Measurements from ENCODE around the gene SRRM4. TPM values are rescaled to one million over a fixed set of nuclear protein-coding genes. Genes with fewer than 3 reads are reported as not detected.
"Not testable (repeated sequence)": the region's sequence is repeated elsewhere in the genome, so short reads cannot be mapped to it uniquely, and the experiment has no call there.

SRRM4 gene
- total RNA-seq, 2 experiments from 2014 or later = not detected

DNA sequence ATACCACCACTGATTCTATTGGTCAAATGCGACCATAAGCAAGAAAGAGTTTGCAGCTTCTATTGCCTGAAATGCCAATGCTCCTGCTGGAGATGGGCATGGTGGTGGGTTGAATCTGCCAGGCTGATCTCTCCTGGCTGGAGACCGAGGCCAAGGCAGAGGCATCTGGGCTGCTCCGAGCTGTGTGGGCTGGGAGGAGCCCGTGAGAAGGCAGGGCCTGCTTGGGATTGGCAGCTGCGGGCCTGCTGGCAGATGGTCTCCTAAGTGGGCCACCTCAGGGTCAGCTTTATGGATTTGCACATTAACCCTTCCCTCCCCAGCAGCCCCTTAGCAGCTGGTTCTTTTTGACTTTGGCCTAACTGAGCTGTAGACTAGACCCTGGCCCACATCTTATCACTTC is 25.4 kb downstream of the SRRM4 start:
- CTCF ChIA-PET = no interaction called here
- DNase-seq (no peak), ATAC-seq (no peak)
- TF ChIP-seq, protein P1, sequence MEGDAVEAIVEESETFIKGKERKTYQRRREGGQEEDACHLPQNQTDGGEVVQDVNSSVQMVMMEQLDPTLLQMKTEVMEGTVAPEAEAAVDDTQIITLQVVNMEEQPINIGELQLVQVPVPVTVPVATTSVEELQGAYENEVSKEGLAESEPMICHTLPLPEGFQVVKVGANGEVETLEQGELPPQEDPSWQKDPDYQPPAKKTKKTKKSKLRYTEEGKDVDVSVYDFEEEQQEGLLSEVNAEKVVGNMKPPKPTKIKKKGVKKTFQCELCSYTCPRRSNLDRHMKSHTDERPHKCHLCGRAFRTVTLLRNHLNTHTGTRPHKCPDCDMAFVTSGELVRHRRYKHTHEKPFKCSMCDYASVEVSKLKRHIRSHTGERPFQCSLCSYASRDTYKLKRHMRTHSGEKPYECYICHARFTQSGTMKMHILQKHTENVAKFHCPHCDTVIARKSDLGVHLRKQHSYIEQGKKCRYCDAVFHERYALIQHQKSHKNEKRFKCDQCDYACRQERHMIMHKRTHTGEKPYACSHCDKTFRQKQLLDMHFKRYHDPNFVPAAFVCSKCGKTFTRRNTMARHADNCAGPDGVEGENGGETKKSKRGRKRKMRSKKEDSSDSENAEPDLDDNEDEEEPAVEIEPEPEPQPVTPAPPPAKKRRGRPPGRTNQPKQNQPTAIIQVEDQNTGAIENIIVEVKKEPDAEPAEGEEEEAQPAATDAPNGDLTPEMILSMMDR (IDR thresholded peaks at IDR 0.05) = no peak
- peaks cover 5% of the 10 kb centered on the region for H3K9me3 Mint-ChIP-seq
- no peaks in the 10 kb centered on the region for H3K4me1 Mint-ChIP-seq (ENCODE audit: low read depth)
- peaks cover 15% of the 10 kb centered on the region for H3K27me3 Mint-ChIP-seq
- intact Hi-C loops (cut with micrococcal nuclease) = no loop called here
- H3K4me3 Mint-ChIP-seq = no peak overlapping the region
- POLR2A ChIA-PET = no interaction called here
- no peak overlapping the region for H3K27ac Mint-ChIP-seq
- H3K36me3 Mint-ChIP-seq (ENCODE audit: low read depth) = no peaks in the 10 kb centered on the region

DNA sequence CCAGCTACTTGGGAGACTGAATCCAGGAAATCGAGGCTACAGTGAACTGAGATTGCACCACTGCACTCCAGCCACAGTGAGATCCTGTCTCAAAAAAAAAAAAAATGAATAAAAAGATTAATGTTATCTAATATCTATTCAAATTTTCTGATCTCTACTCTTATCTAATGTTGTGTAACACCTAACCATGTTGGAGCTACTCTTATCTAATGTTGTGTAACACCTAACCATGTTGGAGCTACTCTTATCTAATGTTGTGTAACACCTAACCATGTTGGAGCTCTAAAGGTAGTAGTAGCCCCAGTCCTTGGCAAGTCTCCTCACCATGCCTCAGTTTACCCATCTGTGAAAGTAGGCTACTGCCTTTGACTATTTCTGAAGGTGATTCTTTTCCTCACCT is 26.9 kb downstream of the SRRM4 start:
- H3K9me3 Mint-ChIP-seq; H3K27ac Mint-ChIP-seq; POLR2A ChIA-PET; DNase-seq; H3K4me1 Mint-ChIP-seq (ENCODE audit: low read depth); H3K36me3 Mint-ChIP-seq (ENCODE audit: low read depth); H3K4me3 Mint-ChIP-seq; intact Hi-C loops (cut with micrococcal nuclease); ATAC-seq: not testable (repeated sequence)
- peaks cover 18% of the 10 kb centered on the region for H3K27me3 Mint-ChIP-seq
- CTCF ChIA-PET = interaction anchor here (1.2 kb wide), 1 partner anchor 436 kb away, joined by 4 read pairs; no protein-coding TSS in a partner anchor

DNA sequence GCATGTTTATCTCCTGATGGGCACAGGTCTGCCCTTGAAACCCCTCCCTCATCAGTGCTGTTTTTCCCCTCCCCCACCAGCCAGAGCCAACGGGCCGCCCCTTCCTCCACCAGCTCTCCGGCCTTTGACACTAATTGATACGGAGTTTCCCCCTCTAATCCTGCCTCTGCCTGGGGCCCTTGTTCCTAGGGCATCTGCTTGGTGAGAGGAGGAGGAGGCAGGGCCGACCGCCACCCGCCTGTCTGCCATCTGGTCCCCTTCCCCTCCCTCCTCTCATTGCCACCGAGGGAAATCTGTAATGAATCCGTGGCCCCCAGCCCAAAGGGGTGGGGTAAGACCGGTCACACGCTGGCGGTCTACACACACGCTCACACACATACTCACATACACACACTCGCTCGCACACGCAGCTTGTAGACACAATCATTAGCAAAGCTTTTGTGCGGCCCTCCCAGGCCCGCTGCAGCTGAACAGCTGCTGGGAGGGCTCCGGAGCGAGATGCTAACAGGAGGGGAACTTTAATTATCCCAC is 27.4 kb downstream of the SRRM4 start:
- intact Hi-C loops (cut with micrococcal nuclease) = no loop called here
- CTCF ChIA-PET = interaction anchor here (1.2 kb wide), 1 partner anchor 435 kb away, joined by 4 read pairs; no protein-coding TSS in a partner anchor
- H3K4me3 Mint-ChIP-seq = no peak overlapping the region
- POLR2A ChIA-PET = no interaction called here
- no peak for ATAC-seq
- DNase-seq = no peak
- no peaks in the 10 kb centered on the region for H3K36me3 Mint-ChIP-seq (ENCODE audit: low read depth)
- H3K9me3 Mint-ChIP-seq = peaks cover 9% of the 10 kb centered on the region
- H3K4me1 Mint-ChIP-seq (ENCODE audit: low read depth) = no peaks in the 10 kb centered on the region
- H3K27ac Mint-ChIP-seq = no peak overlapping the region
- TF ChIP-seq, protein P1 (IDR thresholded peaks at IDR 0.05) = no peak
- peaks cover 18% of the 10 kb centered on the region for H3K27me3 Mint-ChIP-seq

DNA sequence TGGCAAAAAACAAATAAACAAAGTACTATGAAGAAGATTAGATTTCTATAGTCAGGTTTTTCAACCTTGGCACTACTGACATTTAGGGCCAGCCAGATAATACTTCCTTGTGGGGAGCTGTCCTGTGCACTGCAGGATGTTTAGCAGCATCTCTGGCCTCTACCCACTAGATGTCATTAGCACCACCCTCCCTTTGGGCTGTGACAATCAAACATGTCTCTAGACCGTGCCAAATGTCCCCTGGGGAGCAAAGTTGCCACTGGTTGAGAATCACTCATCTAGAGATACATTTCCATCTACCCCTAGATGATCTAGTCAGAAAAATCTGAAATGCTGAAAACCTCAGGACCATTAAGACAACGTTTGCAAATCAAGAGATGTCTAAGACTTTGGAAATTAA is 29.9 kb downstream of the SRRM4 start:
- no peak overlapping the region for H3K4me3 Mint-ChIP-seq
- no peaks in the 10 kb centered on the region for H3K36me3 Mint-ChIP-seq (ENCODE audit: low read depth)
- H3K9me3 Mint-ChIP-seq = peaks cover 9% of the 10 kb centered on the region
- H3K4me1 Mint-ChIP-seq (ENCODE audit: low read depth) = no peaks in the 10 kb centered on the region
- intact Hi-C loops (cut with micrococcal nuclease) = no loop called here
- ATAC-seq (no peak), DNase-seq (no peak)
- ChIA-PET CTCF (no interaction called here), POLR2A (no interaction called here)
- no peak overlapping the region for H3K27ac Mint-ChIP-seq
- peaks cover 19% of the 10 kb centered on the region for H3K27me3 Mint-ChIP-seq
- TF ChIP-seq, protein P1 (IDR thresholded peaks at IDR 0.05) = no peak

DNA sequence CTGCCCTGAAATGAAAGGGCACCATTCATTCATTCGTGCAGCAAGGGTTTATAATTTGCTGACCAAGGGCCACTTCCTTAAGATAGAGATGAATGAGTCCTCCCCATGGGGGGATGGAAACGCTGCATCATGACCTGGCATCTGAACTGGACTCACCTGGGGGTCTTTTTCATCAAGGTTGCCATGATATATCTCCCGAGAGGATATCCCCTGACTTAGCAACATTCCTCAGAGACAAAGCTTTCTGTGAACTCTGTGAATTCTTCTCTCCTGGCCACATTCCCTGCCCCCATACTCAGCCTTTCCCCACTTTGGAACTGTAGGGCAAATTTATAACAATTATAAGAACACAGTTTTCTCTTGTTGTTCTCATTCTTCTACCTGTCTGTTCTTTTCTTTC is 30.8 kb downstream of the SRRM4 start:
- Mint-ChIP-seq H3K4me1 (ENCODE audit: low read depth) (no peaks in the 10 kb centered on the region), H3K27ac (no peak overlapping the region), H3K4me3 (no peak overlapping the region), H3K9me3 (peaks cover 9% of the 10 kb centered on the region), H3K36me3 (ENCODE audit: low read depth) (no peaks in the 10 kb centered on the region), H3K27me3 (peaks cover 20% of the 10 kb centered on the region)
- DNase-seq (no peak), ATAC-seq (no peak)
- TF ChIP-seq, protein P1 (IDR thresholded peaks at IDR 0.05) = no peak
- CTCF ChIA-PET = no interaction called here
- intact Hi-C loops (cut with micrococcal nuclease) = no loop called here
- POLR2A ChIA-PET = no interaction called here

GRCh38 chr12:119013023-119013422 is 31.7 kb downstream of the SRRM4 start:
- ChIA-PET POLR2A (no interaction called here), CTCF (no interaction called here)
- peaks cover 26% of the 10 kb centered on the region for H3K27me3 Mint-ChIP-seq
- no peak for ATAC-seq
- no peak overlapping the region for H3K27ac Mint-ChIP-seq
- no peak for DNase-seq
- no peaks in the 10 kb centered on the region for H3K36me3 Mint-ChIP-seq (ENCODE audit: low read depth)
- TF ChIP-seq, protein P1 (IDR thresholded peaks at IDR 0.05) = no peak
- H3K4me1 Mint-ChIP-seq (ENCODE audit: low read depth) = no peaks in the 10 kb centered on the region
- intact Hi-C loops (cut with micrococcal nuclease) = no loop called here
- peaks cover 9% of the 10 kb centered on the region for H3K9me3 Mint-ChIP-seq
- H3K4me3 Mint-ChIP-seq = no peak overlapping the region

Measured in activated CD8-positive, alpha-beta T cell treated with anti-CD3 and anti-CD28 coated beads for 36 hours (primary cell).